Measurements from ENCODE around the gene SHANK1.

DNA sequence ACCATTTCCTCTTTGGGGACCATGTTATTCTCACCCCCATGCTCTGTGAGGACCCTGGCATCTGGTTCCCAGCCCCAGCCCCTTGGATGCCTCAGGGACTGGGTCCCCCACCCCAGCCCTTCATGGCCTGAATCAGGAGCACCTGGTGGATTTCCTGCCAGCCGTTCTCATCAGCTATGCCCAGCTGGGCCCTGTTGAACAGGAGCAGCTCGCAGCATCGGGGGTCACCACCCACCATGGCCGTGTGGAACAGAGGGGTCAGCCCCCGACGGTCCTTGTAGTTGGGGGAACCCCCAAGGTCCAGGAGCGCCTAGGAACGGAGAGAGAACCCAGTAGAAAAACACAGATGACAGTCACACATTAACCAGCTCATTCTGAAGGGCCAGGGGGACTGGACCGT is 7.8 kb downstream of the SHANK1 start:
- no peak for TF ChIP-seq EP300 (IDR thresholded peaks at IDR 0.05)
- TF ChIP-seq, protein P1, sequence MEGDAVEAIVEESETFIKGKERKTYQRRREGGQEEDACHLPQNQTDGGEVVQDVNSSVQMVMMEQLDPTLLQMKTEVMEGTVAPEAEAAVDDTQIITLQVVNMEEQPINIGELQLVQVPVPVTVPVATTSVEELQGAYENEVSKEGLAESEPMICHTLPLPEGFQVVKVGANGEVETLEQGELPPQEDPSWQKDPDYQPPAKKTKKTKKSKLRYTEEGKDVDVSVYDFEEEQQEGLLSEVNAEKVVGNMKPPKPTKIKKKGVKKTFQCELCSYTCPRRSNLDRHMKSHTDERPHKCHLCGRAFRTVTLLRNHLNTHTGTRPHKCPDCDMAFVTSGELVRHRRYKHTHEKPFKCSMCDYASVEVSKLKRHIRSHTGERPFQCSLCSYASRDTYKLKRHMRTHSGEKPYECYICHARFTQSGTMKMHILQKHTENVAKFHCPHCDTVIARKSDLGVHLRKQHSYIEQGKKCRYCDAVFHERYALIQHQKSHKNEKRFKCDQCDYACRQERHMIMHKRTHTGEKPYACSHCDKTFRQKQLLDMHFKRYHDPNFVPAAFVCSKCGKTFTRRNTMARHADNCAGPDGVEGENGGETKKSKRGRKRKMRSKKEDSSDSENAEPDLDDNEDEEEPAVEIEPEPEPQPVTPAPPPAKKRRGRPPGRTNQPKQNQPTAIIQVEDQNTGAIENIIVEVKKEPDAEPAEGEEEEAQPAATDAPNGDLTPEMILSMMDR (IDR thresholded peaks at IDR 0.05): no peak
